Vagina (tissue), 2 donors: ENCODE results near the gene KIR3DL3.

ENCODE experiments used
- CTCF ChIP-seq, 3 experiments: fragments of 450-650 bp in 2 of 3; fragments of 200-600 bp in 1 of 3; sonication (generic) in 1 of 3; IDR thresholded peaks; one replicate each; pipeline ENCODE4 v1.5.1; 2017 to 2019; ENCODE audit warnings: antibody characterized with exemption in 3 of 3, mild to moderate bottlenecking in 2 of 3, moderate library complexity in 2 of 3
- POLR2A ChIP-seq, 2 donors: fragments of 450-650 bp; IDR thresholded peaks; one replicate each; pipeline ENCODE4 v1.6.1; 2017; ENCODE audit warnings: antibody characterized with exemption in 2 of 2, mild to moderate bottlenecking in 2 of 2, moderate library complexity in 2 of 2

- TF ChIP-seq CTCF (IDR thresholded peaks at IDR 0.05) = no peak
- no peak for TF ChIP-seq POLR2A (IDR thresholded peaks at IDR 0.05)
Observed at GRCh38 chr19:54696117-54696548, 28.1 kb upstream of the KIR3DL3 start.
